Tibial artery (tissue), 4 donors: ENCODE data around the gene KRT38.

Experiments
- DNase-seq, 2 donors: peaks; one replicate each; pipeline ENCODE4 v3.0.0-alpha.2; 2019
- H3K27ac ChIP-seq, 2 donors: fragments of 200-600 bp; sonication (generic) in 1 of 2; 1 replicate in 1 of 2; 2 replicates in 1 of 2; pipeline ENCODE4 v1.5.1; 2018 to 2019; ENCODE audit warnings: mild to moderate bottlenecking in 1 of 2
- H3K27me3 ChIP-seq, 2 donors: fragments of 200-600 bp; sonication (generic) in 1 of 2; one replicate each; pipeline versions ENCODE4 v1.5.1 to v1.6.0; 2016 to 2019
- H3K36me3 ChIP-seq, 3 donors: fragments of 200-600 bp; sonication (generic) in 2 of 3; one replicate each; pipeline ENCODE4 v1.5.1; 2016 to 2019; ENCODE audit warnings: mild to moderate bottlenecking in 2 of 3
- H3K4me1 ChIP-seq, 4 donors: fragments of 200-600 bp; sonication (generic) in 2 of 4; 1 replicate in 3 of 4; 2 replicates in 1 of 4; pipeline ENCODE4 v1.5.1; 2016 to 2019
- H3K4me3 ChIP-seq, 2 donors: fragments of 200-600 bp; sonication (generic) in 1 of 2; 1 replicate in 1 of 2; 2 replicates in 1 of 2; pipeline ENCODE4 v1.5.1; 2018 to 2019; ENCODE audit warnings: mild to moderate bottlenecking in 2 of 2
- H3K9me3 ChIP-seq, 3 donors: fragments of 200-600 bp; sonication (generic) in 1 of 3; one replicate each; pipeline ENCODE4 v1.5.1; 2016 to 2019
- intact Hi-C: fragments of 100-400 bp; cut with DNase I; formaldehyde crosslinking; loops from one replicate; pipeline ENCODE4 v1.15.0; 2023; ENCODE audit warnings: low total_unique reads
- TF ChIP-seq, protein P1 (sequence below), 2 experiments: fragments of 200-600 bp in 1 of 2; fragments of 450-650 bp in 1 of 2; IDR thresholded peaks; one replicate each; pipeline ENCODE4 v1.5.1; 2017 to 2019; ENCODE audit warnings: antibody characterized with exemption in 2 of 2, mild to moderate bottlenecking in 1 of 2, moderate library complexity in 1 of 2

KRT38 gene

GRCh38 chr17:41442739-41443138 lies 2.0 kb upstream of the KRT38 start:
- TF ChIP-seq, protein P1, sequence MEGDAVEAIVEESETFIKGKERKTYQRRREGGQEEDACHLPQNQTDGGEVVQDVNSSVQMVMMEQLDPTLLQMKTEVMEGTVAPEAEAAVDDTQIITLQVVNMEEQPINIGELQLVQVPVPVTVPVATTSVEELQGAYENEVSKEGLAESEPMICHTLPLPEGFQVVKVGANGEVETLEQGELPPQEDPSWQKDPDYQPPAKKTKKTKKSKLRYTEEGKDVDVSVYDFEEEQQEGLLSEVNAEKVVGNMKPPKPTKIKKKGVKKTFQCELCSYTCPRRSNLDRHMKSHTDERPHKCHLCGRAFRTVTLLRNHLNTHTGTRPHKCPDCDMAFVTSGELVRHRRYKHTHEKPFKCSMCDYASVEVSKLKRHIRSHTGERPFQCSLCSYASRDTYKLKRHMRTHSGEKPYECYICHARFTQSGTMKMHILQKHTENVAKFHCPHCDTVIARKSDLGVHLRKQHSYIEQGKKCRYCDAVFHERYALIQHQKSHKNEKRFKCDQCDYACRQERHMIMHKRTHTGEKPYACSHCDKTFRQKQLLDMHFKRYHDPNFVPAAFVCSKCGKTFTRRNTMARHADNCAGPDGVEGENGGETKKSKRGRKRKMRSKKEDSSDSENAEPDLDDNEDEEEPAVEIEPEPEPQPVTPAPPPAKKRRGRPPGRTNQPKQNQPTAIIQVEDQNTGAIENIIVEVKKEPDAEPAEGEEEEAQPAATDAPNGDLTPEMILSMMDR (IDR thresholded peaks at IDR 0.05) = no peak
- Histone ChIP-seq H3K27me3 (peaks cover 0 to 9% of the 10 kb centered on the region in 2 donors), H3K4me3 (no peak overlapping the region), H3K36me3 (no peaks in the 10 kb centered on the region), H3K27ac (no peak overlapping the region), H3K4me1 (no peaks in the 10 kb centered on the region), H3K9me3 (no peaks in the 10 kb centered on the region)
- intact Hi-C loops = no loop called here
- no peak for DNase-seq

- Histone ChIP-seq H3K9me3 (no peaks in the 10 kb centered on the region), H3K36me3 (no peaks in the 10 kb centered on the region), H3K27me3 (peaks cover 0 to 3% of the 10 kb centered on the region in 2 donors), H3K4me1 (no peaks in the 10 kb centered on the region), H3K4me3 (no peak overlapping the region), H3K27ac (no peak overlapping the region)
- no peak for DNase-seq
- TF ChIP-seq, protein P1 (IDR thresholded peaks at IDR 0.05) = no peak
- intact Hi-C loops = no loop called here
Observed at GRCh38 chr17:41439375-41439774, 1.4 kb downstream of the KRT38 start.

DNA sequence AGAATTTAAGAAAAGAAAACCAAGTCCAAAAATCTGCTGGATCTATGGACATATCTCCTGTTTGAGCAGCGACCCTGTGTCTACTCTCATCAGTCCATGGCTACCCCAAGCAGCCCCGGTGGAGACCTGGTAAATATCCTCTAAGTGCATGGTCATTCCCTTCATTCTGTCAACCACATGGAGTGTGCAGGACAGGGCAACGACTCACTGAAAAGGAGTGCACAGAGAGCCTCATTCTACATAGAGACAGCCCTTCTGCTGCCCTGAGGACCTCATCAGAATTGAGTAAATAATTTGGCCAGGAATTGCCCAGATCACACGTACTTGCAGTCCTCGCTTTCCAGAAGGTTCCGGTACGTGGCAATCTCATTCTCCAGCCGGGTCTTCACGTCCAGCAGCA lies 3.0 kb downstream of the KRT38 start:
- TF ChIP-seq, protein P1 (IDR thresholded peaks at IDR 0.05) = no peak

DNA sequence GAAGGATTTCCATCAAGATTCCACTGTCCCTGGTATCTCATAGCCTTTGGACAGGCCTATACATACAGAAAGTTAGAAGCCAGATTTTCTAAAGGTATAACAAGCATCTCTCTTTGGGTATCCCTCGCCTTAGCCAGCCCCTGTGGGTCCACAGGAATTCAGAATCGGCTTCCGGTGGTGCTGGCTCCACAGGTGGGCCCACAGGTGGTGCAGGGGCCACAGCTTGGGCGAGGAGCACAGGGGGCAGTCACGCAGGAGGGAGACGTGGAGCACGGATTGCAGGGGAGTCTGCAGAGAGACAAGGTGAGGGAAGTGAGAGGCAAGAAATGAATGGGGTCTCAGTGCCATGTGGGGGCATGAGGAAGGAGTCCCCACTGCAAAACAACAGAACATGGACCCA lies 3.5 kb downstream of the KRT38 start:
- no peaks in the 10 kb centered on the region for H3K4me1 ChIP-seq
- H3K27ac ChIP-seq = no peak overlapping the region
- intact Hi-C loops = no loop called here
- no peaks in the 10 kb centered on the region for H3K9me3 ChIP-seq
- no peak overlapping the region for H3K4me3 ChIP-seq
- TF ChIP-seq, protein P1 (IDR thresholded peaks at IDR 0.05) = no peak
- H3K36me3 ChIP-seq = no peaks in the 10 kb centered on the region
- DNase-seq = no peak
- peaks cover 0 to 2% of the 10 kb centered on the region in 2 donors for H3K27me3 ChIP-seq

More for the DNA sequence above, 3.0 kb downstream of the KRT38 start:
- H3K9me3 ChIP-seq = no peaks in the 10 kb centered on the region
- H3K36me3 ChIP-seq = no peaks in the 10 kb centered on the region
- H3K4me1 ChIP-seq = no peaks in the 10 kb centered on the region
- peaks cover 0 to 2% of the 10 kb centered on the region in 2 donors for H3K27me3 ChIP-seq
- intact Hi-C loops = no loop called here
- no peak for DNase-seq
- H3K4me3 ChIP-seq = no peak overlapping the region
- no peak overlapping the region for H3K27ac ChIP-seq

- Histone ChIP-seq H3K4me1 (no peaks in the 10 kb centered on the region), H3K27me3 (peaks cover 0 to 5% of the 10 kb centered on the region in 2 donors), H3K27ac (no peak overlapping the region), H3K4me3 (no peak overlapping the region), H3K9me3 (no peaks in the 10 kb centered on the region), H3K36me3 (no peaks in the 10 kb centered on the region)
- TF ChIP-seq, protein P1 (IDR thresholded peaks at IDR 0.05) = no peak
- no peak for DNase-seq
- intact Hi-C loops = no loop called here
Observed at GRCh38 chr17:41434415-41434814, 6.4 kb downstream of the KRT38 start.

- H3K4me1 ChIP-seq = no peaks in the 10 kb centered on the region
- DNase-seq = no peak
- no peaks in the 10 kb centered on the region for H3K9me3 ChIP-seq
- H3K27me3 ChIP-seq = peaks cover 0 to 5% of the 10 kb centered on the region in 2 donors
- H3K36me3 ChIP-seq = no peaks in the 10 kb centered on the region
- TF ChIP-seq, protein P1 (IDR thresholded peaks at IDR 0.05) = no peak
- no peak overlapping the region for H3K27ac ChIP-seq
- H3K4me3 ChIP-seq = no peak overlapping the region
- intact Hi-C loops = no loop called here
Observed at GRCh38 chr17:41434005-41434404, 6.8 kb downstream of the KRT38 start.
